K562 (cell line): ENCODE data around the gene TENM3.

Experiments used
- CBX3 ChIP-seq, 2 experiments: IDR thresholded peaks; 1 replicate in 1 of 2; 2 replicates in 1 of 2; pipeline ENCODE4 v1.6.1; 2012; ENCODE audit warnings: inconsistent platforms in 2 of 2, low read length in 2 of 2, borderline replicate concordance in 1 of 2, control low read depth in 1 of 2
- CBX8 ChIP-seq: fragments of 200-600 bp; sonication (generic); IDR thresholded peaks from 2 replicates; pipeline ENCODE4 v1.6.1; 2012; ENCODE audit warnings: borderline replicate concordance, mixed run types, low read depth, mild to moderate bottlenecking, moderate library complexity, mixed read lengths, low read length, control low read depth, inconsistent platforms; ENCODE audit not compliant: poor library complexity, severe bottlenecking; ENCODE audit errors: extremely low read depth
- CTBP1 ChIP-seq: fragments of 450-650 bp; IDR thresholded peaks from 2 replicates; pipeline ENCODE4 v1.6.1; 2016; ENCODE audit warnings: borderline replicate concordance
- HCFC1 ChIP-seq: IDR thresholded peaks from 2 replicates; pipeline ENCODE4 v1.6.1; 2012; ENCODE audit warnings: low read depth, low read length, improper control_type of control experiment
- KAT8 ChIP-seq: fragments of 450-650 bp; IDR thresholded peaks from 2 replicates; pipeline ENCODE4 v1.6.1; 2016; ENCODE audit warnings: low read depth, mild to moderate bottlenecking
- MGA ChIP-seq: fragments of 450-650 bp; IDR thresholded peaks from 2 replicates; pipeline ENCODE4 v1.6.1; 2016; ENCODE audit warnings: mild to moderate bottlenecking, moderate library complexity
- POLR2A ChIP-seq: fragments of 450-650 bp; conservative IDR thresholded peaks from 2 replicates; pipeline ENCODE4 v1.6.1; 2016
- RBBP5 ChIP-seq: fragments of 200-600 bp; sonication (generic); IDR thresholded peaks from 2 replicates; pipeline ENCODE4 v1.6.1; 2012; ENCODE audit warnings: borderline replicate concordance, mild to moderate bottlenecking, low read length, control low read depth, inconsistent platforms; ENCODE audit not compliant: insufficient read depth, poor library complexity, severe bottlenecking
- RFX5 ChIP-seq: IDR thresholded peaks from 2 replicates; pipeline ENCODE4 v1.6.1; 2011; ENCODE audit warnings: low read depth, mild to moderate bottlenecking, improper control_type of control experiment, low read length
- SNAPC5 ChIP-seq: fragments of 250-450 bp; sonication (Bioruptor Pico); IDR thresholded peaks from 2 replicates; pipeline ENCODE4 v1.8.0; 2021; ENCODE audit warnings: moderate library complexity, mild to moderate bottlenecking, inconsistent platforms
- STAT5B ChIP-seq: fragments of 250-450 bp; sonication (Bioruptor Pico); IDR thresholded peaks from 2 replicates; pipeline ENCODE4 v1.8.0; 2021; ENCODE audit warnings: mild to moderate bottlenecking, inconsistent platforms
- U2AF1 ChIP-seq: fragments of 200-400 bp; formaldehyde crosslinking; optimal IDR thresholded peaks from 2 replicates; pipeline ENCODE3; 2017; ENCODE audit warnings: mild to moderate bottlenecking, low read depth, low read length, moderate library complexity
- YY1 ChIP-seq, 3 experiments: IDR thresholded peaks; 2 replicates each; pipeline ENCODE4 v1.6.1; 2011; ENCODE audit warnings: low read length in 2 of 3, mild to moderate bottlenecking in 2 of 3, moderate library complexity in 2 of 3, borderline replicate concordance in 1 of 3, control low read depth in 1 of 3, low read depth in 1 of 3; ENCODE audit not compliant: insufficient read depth in 3 of 3, insufficient replicate concordance in 2 of 3, control insufficient read depth in 1 of 3, insufficient read length in 1 of 3; ENCODE audit errors: extremely low read depth in 1 of 3
- ZFP1 ChIP-seq: fragments of 450-650 bp; formaldehyde crosslinking; IDR thresholded peaks from 2 replicates; pipeline ENCODE4 v1.4.0; 2020; ENCODE audit warnings: mild to moderate bottlenecking, mixed read lengths

- TF ChIP-seq U2AF1 (no peak), HCFC1 (no peak), CBX3 (IDR thresholded peaks at IDR 0.05; ENCODE audit: borderline replicate concordance in 1 of 2, low read length in 2 of 2) (no peak), POLR2A (no peak), CBX8 (no peak), SNAPC5 (CRISPR knock-in tag) (no peak), CTBP1 (no peak), ZFP1 (no peak), RFX5 (no peak), MGA (no peak), KAT8 (no peak), STAT5B (CRISPR knock-in tag) (no peak), RBBP5 (no peak), YY1 (IDR thresholded peaks at IDR 0.05; ENCODE audit: borderline replicate concordance in 1 of 3, control insufficient read depth in 1 of 3, extremely low read depth in 1 of 3, insufficient read depth in 3 of 3, insufficient read length in 1 of 3, insufficient replicate concordance in 2 of 3, low read depth in 1 of 3, low read length in 2 of 3) (no peak)
Measured at GRCh38 chr4:182717788-182718583, 474.8 kb downstream of the TENM3 start.
